ENCODE data around the gene BCL2A1. TPM values are rescaled to one million over a fixed set of nuclear protein-coding genes. Genes with fewer than 3 reads are reported as not detected.
"Not testable (repeated sequence)": the region's sequence is repeated elsewhere in the genome, so short reads cannot be mapped to it uniquely, and the experiment has no call there.

BCL2A1 gene
- total and polyA plus RNA-seq, 2 of the 4 experiments (the other 2 are of a cell fraction): 2.3 to 4.5 TPM

DNA sequence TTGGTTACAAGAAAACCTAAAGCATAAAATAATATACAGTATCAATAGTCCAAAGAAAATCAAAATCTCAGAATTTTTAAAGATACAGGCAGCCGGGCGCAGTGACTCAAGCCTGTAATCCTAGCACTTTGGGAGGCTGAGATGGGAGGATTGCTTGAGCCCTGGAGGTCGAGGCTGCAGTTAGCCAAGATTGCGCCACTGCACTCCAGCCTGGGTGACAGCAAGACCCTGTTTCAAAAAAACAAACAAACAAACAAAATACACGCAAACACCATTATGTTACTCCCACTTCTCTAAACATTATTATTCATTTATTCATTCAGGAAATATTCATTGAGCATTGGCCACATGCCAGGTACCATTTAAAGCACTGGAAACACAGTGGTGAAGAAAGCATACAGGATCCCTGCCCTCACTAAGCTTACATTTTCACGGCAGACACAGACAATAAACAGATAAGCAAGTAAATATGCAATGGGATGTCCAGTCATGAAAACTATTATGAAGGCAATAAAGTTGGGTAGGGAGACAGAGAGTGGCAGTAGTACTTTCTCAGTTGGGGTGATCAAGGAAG lies 6.7 kb downstream of the BCL2A1 start:
- Histone ChIP-seq H2AFZ (replicated peaks; ENCODE audit: low read length, poor library complexity) (no peak overlapping the region), H4K20me1 (ENCODE audit: insufficient read depth, low read length) (no peaks in the 10 kb centered on the region), H3K27me3 (ENCODE audit: control insufficient read depth, insufficient read depth, low read length) (no peaks in the 10 kb centered on the region), H4K5ac (ENCODE audit: low read depth, low read length) (no peak overlapping the region), H3K79me1 (ENCODE audit: low read depth in 1 of 2, low read length in 2 of 2) (no peaks in the 10 kb centered on the region), H3K9ac (ENCODE audit: low read depth, low read length) (no peak overlapping the region), H2AK5ac (ENCODE audit: low read depth, low read length) (no peak overlapping the region; the same call in 1 of the 2 replicates), H3K4me2 (ENCODE audit: low read depth, low read length) (no peak overlapping the region), H2BK120ac (ENCODE audit: low read depth, low read length) (no peak overlapping the region), H4K8ac (ENCODE audit: low read depth in 2 of 2, low read length in 2 of 2) (no peak overlapping the region), H2BK20ac (ENCODE audit: low read depth, low read length) (no peak overlapping the region), H3K27ac (ENCODE audit: insufficient read depth, low read length) (no peak overlapping the region), H3K56ac (ENCODE audit: extremely low read depth, insufficient read depth, low read length) (no peak overlapping the region), H3K18ac (ENCODE audit: low read depth, low read length) (no peak overlapping the region), H3K4ac (ENCODE audit: low read depth, low read length) (no peak overlapping the region), H2AK9ac (replicated peaks; ENCODE audit: low read depth, low read length, poor library complexity) (no peak overlapping the region), H3K14ac (replicated peaks; ENCODE audit: low read depth, low read length) (no peak overlapping the region), H2BK15ac (ENCODE audit: low read depth, low read length) (no peak overlapping the region), H3K9me1 (ENCODE audit: insufficient read depth, low read length) (no peaks in the 10 kb centered on the region), H3K4me3 (ENCODE audit: insufficient read depth, low read depth, low read length) (no peak overlapping the region), H2BK5ac (ENCODE audit: low read depth, low read length, poor library complexity, severe bottlenecking) (no peak overlapping the region), H4K91ac (ENCODE audit: insufficient read depth, low read depth, low read length) (no peak overlapping the region), H3K23ac (ENCODE audit: low read depth, low read length) (no peak overlapping the region), H3K4me1 (ENCODE audit: control insufficient read depth, insufficient read depth, low read length) (peaks cover 6% of the 10 kb centered on the region), H3K9me3 (ENCODE audit: control insufficient read depth, insufficient read depth, low read length) (no peaks in the 10 kb centered on the region), H3K36me3 (ENCODE audit: control insufficient read depth, insufficient read depth, low read length) (no peaks in the 10 kb centered on the region)
- DNase-seq (no peak), ATAC-seq (ENCODE audit: low read depth) (no peak)
- in situ Hi-C loops (cut with MboI; ENCODE audit: low sequenced_read_pairs) (no loop called here), intact Hi-C loops (cut with micrococcal nuclease) (no loop called here), dilution Hi-C loops (cut with HindIII; ENCODE audit: low sequenced_read_pairs, unreplicated experiment) (no loop called here)
- CTCF ChIA-PET: no interaction called here
- WGBS, 2 experiments (ENCODE audit: extremely low coverage in 2 of 2, insufficient read length in 1 of 2): 81 to 100% methylated on average over 1 to 3 of the region's 6 CpGs
- no TSS peak for BruUV-seq (replicated peaks)
- no peak for TF ChIP-seq NFE2L2 (IDR thresholded peaks at IDR 0.05; ENCODE audit: low read depth, low read length)
- TF ChIP-seq MXI1 (IDR thresholded peaks at IDR 0.05; ENCODE audit: borderline replicate concordance, low read depth, low read length): no peak
- TF ChIP-seq CEBPB (IDR thresholded peaks at IDR 0.05; ENCODE audit: low read depth, low read length): no peak
- no peak for TF ChIP-seq MAZ (IDR thresholded peaks at IDR 0.05; ENCODE audit: borderline replicate concordance, low read depth, low read length)
- TF ChIP-seq BHLHE40 (IDR thresholded peaks at IDR 0.05; ENCODE audit: low read depth, low read length): no peak
- TF ChIP-seq POLR2A (IDR thresholded peaks at IDR 0.05; ENCODE audit: low read depth, low read length): no peak
- no peak for TF ChIP-seq RAD21 (IDR thresholded peaks at IDR 0.05; ENCODE audit: low read length)
- TF ChIP-seq CHD1 (IDR thresholded peaks at IDR 0.05; ENCODE audit: low read depth, low read length): no peak
- POLR2A ChIA-PET (ENCODE audit: unreplicated experiment): no interaction called here

DNA sequence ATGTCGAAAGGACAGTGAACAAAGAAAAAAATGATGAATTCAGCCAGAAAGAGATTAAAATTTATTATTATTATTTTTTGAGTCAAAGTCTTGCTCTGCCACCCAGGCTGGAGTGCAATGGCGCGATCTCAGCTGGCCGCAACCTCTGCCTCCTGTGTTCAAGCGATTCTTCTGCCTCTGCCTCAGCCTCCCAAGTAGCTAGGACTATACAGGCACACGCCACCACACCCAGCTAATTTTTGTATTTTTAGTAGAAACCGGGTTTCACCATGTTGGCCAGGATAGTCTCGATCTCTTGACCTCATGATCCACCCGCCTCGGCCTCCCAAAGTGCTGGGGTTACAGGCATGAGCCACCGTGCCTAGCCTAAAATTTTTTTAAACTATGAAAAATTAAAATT lies 8.1 kb downstream of the BCL2A1 start:
- H3K79me1 ChIP-seq (ENCODE audit: low read depth in 1 of 2, low read length in 2 of 2); H3K23ac ChIP-seq (ENCODE audit: low read depth, low read length); H3K18ac ChIP-seq (ENCODE audit: low read depth, low read length); POLR2A ChIA-PET (ENCODE audit: unreplicated experiment); dilution Hi-C loops (cut with HindIII; ENCODE audit: low sequenced_read_pairs, unreplicated experiment); H3K14ac ChIP-seq (replicated peaks; ENCODE audit: low read depth, low read length); H3K27ac ChIP-seq (ENCODE audit: insufficient read depth, low read length); CTCF ChIA-PET; BruUV-seq (replicated peaks); H4K5ac ChIP-seq (ENCODE audit: low read depth, low read length); DNase-seq; in situ Hi-C loops (cut with MboI; ENCODE audit: low sequenced_read_pairs); ATAC-seq (ENCODE audit: low read depth); H2BK15ac ChIP-seq (ENCODE audit: low read depth, low read length); H2AK5ac ChIP-seq (ENCODE audit: low read depth, low read length); H4K20me1 ChIP-seq (ENCODE audit: insufficient read depth, low read length); H2BK20ac ChIP-seq (ENCODE audit: low read depth, low read length); H2BK5ac ChIP-seq (ENCODE audit: low read depth, low read length, poor library complexity, severe bottlenecking); H3K9me3 ChIP-seq (ENCODE audit: control insufficient read depth, insufficient read depth, low read length); H3K56ac ChIP-seq (ENCODE audit: extremely low read depth, insufficient read depth, low read length); H3K4ac ChIP-seq (ENCODE audit: low read depth, low read length); H4K91ac ChIP-seq (ENCODE audit: insufficient read depth, low read depth, low read length); H3K9ac ChIP-seq (ENCODE audit: low read depth, low read length); intact Hi-C loops (cut with micrococcal nuclease); H3K36me3 ChIP-seq (ENCODE audit: control insufficient read depth, insufficient read depth, low read length); H3K9me1 ChIP-seq (ENCODE audit: insufficient read depth, low read length); H4K8ac ChIP-seq (ENCODE audit: low read depth in 2 of 2, low read length in 2 of 2); H3K4me1 ChIP-seq (ENCODE audit: control insufficient read depth, insufficient read depth, low read length); H3K4me2 ChIP-seq (ENCODE audit: low read depth, low read length); H3K4me3 ChIP-seq (ENCODE audit: insufficient read depth, low read depth, low read length); H3K27me3 ChIP-seq (ENCODE audit: control insufficient read depth, insufficient read depth, low read length); H2AK9ac ChIP-seq (replicated peaks; ENCODE audit: low read depth, low read length, poor library complexity); H2AFZ ChIP-seq (replicated peaks; ENCODE audit: low read length, poor library complexity); H2BK120ac ChIP-seq (ENCODE audit: low read depth, low read length): not testable (repeated sequence)
- no CpG with 5 or more reads among the region's 11 CpGs for WGBS, 2 experiments (ENCODE audit: extremely low coverage in 2 of 2, insufficient read length in 1 of 2)

Data from IMR-90 (cell line).